Measurements from ENCODE around the gene AGMO.

Gene AGMO

DNA sequence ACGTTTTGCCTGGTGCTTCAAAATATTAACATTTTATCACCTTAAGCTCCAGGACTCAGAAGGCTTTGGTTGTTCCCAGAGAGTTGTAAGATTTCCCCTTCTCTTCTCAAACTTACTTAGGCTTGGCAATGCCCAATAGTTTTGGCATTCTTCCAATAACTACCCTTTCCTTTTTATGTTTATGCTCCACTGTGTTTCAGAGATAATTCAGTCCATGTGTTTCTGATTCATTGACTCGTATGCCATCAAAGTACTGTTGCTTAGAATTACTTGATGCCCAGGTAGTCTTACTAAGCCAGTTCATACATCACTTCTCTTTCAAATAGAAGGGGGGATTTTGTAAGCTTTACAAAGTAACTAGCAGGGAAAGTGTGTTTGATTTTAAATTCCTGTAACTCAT is 66.6 kb downstream of the AGMO start:
- H3K9me3 Mint-ChIP-seq, result peaks cover 10% of the 10 kb centered on the region
- H3K4me1 Mint-ChIP-seq (ENCODE audit: low read depth), result no peaks in the 10 kb centered on the region
- H3K27ac Mint-ChIP-seq, result no peak overlapping the region
- H3K27me3 Mint-ChIP-seq, result no peaks in the 10 kb centered on the region
- no peaks in the 10 kb centered on the region for H3K36me3 Mint-ChIP-seq (ENCODE audit: low read depth)
- no peak overlapping the region for H3K4me3 Mint-ChIP-seq

DNA sequence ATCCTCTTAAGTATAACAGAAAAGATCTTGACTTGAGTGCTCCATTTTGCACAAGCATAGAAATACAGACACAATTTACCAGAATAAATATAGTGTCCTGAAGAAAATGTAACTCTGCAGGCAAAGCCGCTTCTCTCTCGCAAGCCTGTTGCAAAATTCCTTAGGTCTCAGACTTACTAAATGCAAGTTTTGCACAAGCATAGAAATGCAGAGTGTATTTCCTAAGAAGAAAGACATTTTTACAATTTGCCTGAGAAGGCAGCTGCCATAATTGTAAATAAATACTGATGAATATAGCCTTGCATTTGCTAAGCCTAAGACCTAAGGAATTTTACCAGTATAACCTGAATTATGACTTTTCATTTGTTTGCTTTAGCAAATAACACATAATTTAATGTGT is 67.1 kb downstream of the AGMO start:
- H3K36me3 Mint-ChIP-seq (ENCODE audit: low read depth), result no peaks in the 10 kb centered on the region
- no peaks in the 10 kb centered on the region for H3K4me1 Mint-ChIP-seq (ENCODE audit: low read depth)
- H3K4me3 Mint-ChIP-seq, result no peak overlapping the region
- H3K9me3 Mint-ChIP-seq, result peaks cover 10% of the 10 kb centered on the region
- H3K27ac Mint-ChIP-seq, result no peak overlapping the region
- H3K27me3 Mint-ChIP-seq, result no peaks in the 10 kb centered on the region

DNA sequence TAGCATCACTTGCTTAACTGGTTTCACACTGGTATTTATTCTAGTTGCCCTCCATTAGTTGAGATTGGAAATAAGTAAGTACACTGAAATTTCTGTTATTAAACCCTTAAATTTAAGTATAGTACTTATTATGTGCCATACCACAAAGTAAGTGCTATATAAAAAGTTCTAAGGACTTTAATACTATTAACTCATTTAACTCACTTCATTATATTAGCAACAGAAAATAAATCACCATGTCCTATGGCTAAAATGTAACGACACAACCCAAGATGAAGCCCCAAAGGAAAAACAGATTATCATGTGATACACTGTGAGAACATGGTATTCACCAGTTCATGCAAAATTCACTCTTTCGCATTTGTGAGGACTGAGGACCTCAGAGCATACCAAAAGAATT is 70.5 kb downstream of the AGMO start:
- no peaks in the 10 kb centered on the region for H3K27me3 Mint-ChIP-seq
- no peaks in the 10 kb centered on the region for H3K4me1 Mint-ChIP-seq (ENCODE audit: low read depth)
- H3K36me3 Mint-ChIP-seq (ENCODE audit: low read depth), result no peaks in the 10 kb centered on the region
- no peak overlapping the region for H3K4me3 Mint-ChIP-seq
- no peak overlapping the region for H3K27ac Mint-ChIP-seq
- H3K9me3 Mint-ChIP-seq, result peaks cover 6% of the 10 kb centered on the region

DNA sequence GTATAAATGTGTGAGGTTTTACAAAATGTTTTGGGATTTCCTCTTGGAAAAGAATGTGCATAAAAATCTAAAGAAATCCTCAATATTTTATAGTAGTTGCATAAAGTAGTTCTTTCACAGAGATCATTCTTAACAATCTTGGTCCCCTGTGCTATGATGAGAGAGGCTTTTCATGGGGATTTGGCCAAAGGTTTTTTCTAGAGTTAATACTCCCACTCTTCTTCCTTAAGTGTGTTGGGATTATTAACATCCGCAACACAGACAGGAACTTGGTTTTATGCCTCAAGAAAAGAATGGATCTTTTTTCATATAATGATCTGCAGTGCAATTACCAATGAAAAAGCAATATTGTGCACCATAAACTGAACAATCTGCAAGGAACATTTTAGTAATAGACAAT is 71.5 kb downstream of the AGMO start:
- Mint-ChIP-seq H3K9me3 (peaks cover 3% of the 10 kb centered on the region), H3K4me1 (ENCODE audit: low read depth) (no peaks in the 10 kb centered on the region), H3K27ac (no peak overlapping the region), H3K4me3 (no peak overlapping the region), H3K36me3 (ENCODE audit: low read depth) (no peaks in the 10 kb centered on the region), H3K27me3 (no peaks in the 10 kb centered on the region)

DNA sequence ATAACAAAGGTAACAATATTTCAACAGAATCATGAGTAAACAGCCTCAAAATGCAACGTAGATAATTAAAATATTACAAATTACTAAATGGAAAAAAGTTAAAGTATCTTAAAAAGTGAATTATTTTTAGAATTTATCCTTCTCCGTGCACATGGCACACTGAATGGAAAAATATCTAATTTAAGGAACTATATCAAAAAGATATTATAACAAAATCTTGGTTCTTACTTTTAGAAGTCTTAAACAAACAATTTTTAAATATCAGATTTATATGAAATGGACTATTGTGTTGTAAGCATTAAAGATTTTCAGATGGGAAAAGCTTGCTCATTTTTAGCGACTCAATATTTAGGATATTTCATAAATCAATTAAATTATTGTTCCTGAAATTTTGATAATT is 72.0 kb downstream of the AGMO start:
- no peaks in the 10 kb centered on the region for H3K4me1 Mint-ChIP-seq (ENCODE audit: low read depth)
- no peak overlapping the region for H3K4me3 Mint-ChIP-seq
- no peaks in the 10 kb centered on the region for H3K36me3 Mint-ChIP-seq (ENCODE audit: low read depth)
- peaks cover 4% of the 10 kb centered on the region for H3K9me3 Mint-ChIP-seq
- no peak overlapping the region for H3K27ac Mint-ChIP-seq
- H3K27me3 Mint-ChIP-seq, result no peaks in the 10 kb centered on the region

DNA sequence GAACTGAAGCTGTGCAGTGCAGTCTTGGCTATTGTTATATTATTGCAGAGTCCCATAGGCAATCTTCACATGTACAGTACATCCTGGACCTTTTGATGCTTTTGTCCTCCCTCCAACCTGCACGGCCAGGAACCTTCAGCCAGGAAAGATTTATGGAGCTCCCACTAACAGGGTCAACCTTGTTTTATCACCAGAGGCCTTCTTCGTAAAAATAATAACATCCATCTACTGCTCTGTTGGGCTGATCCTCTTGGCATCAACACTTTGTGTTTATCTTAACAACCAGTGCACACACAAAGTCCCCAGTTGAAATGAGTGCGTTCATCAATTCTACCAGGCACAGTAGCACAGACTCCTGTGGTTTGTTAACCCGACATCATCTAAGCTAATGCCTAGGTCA is 72.4 kb downstream of the AGMO start:
- no peaks in the 10 kb centered on the region for H3K4me1 Mint-ChIP-seq (ENCODE audit: low read depth)
- no peaks in the 10 kb centered on the region for H3K27me3 Mint-ChIP-seq
- H3K27ac Mint-ChIP-seq, result no peak overlapping the region
- H3K36me3 Mint-ChIP-seq (ENCODE audit: low read depth), result no peaks in the 10 kb centered on the region
- no peak overlapping the region for H3K4me3 Mint-ChIP-seq
- H3K9me3 Mint-ChIP-seq, result peaks cover 8% of the 10 kb centered on the region

DNA sequence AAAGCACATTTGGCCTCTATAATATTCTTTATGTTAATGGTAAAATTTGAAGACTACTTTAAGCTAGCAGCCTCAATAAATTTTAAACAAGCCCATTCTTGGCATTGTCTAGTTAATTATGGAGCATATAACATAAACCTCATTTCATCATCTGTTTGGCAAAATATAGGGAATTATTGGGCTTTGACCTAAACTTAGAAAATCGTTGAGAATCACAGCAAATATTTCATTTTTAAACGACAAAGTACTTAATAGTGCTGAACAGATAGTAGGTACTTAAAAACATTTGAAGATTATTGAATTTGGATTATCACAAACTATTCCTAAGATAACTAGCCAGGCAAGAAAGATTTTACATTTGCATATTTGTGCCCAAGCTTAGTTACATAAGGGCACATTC is 73.4 kb downstream of the AGMO start:
- Mint-ChIP-seq H3K4me1 (ENCODE audit: low read depth) (no peaks in the 10 kb centered on the region), H3K9me3 (peaks cover 9% of the 10 kb centered on the region), H3K27me3 (no peaks in the 10 kb centered on the region), H3K36me3 (ENCODE audit: low read depth) (no peaks in the 10 kb centered on the region), H3K4me3 (no peak overlapping the region), H3K27ac (no peak overlapping the region)

DNA sequence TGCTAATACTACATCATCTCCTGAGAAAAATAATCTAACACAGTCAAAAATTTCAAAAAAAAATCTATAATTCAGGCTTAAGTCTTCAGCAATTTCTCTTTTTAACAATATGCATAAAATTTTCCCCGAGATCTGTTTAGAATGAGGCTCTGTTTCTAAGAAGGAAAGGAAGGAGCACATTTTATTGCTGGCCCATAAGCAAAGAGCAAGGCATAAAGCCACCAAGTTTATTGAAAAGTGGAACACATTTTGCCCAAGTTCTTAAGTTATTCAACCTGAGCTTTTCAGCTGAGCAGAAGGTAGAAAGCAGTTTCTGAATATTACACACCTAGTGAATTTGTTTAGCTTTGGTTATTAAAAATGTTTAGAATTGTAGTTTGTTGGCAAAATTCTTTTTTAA is 73.9 kb downstream of the AGMO start:
- Mint-ChIP-seq H3K4me1 (ENCODE audit: low read depth) (no peaks in the 10 kb centered on the region), H3K36me3 (ENCODE audit: low read depth) (no peaks in the 10 kb centered on the region), H3K27me3 (no peaks in the 10 kb centered on the region), H3K27ac (no peak overlapping the region), H3K9me3 (peaks cover 9% of the 10 kb centered on the region), H3K4me3 (no peak overlapping the region)

DNA sequence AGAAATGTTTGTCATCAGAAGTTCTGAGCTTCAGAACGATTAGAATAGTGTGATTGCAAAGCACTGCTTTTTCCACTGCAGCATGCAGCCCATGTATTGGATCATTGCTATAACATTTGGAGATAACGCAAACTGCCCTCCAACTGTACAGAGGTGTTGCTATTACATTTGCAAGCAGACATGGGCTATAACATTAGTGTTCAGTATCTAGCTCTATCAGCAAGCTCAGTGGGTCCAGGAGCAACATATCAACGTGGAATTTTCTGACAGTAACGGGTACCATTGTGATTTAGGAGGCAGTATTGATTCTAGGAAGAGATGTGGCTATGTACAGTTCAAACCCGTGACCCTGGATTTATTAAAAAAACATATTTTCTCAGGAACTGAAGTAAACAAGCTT is 75.8 kb downstream of the AGMO start:
- Mint-ChIP-seq H3K27ac (no peak overlapping the region), H3K4me1 (ENCODE audit: low read depth) (no peaks in the 10 kb centered on the region), H3K36me3 (ENCODE audit: low read depth) (no peaks in the 10 kb centered on the region), H3K27me3 (no peaks in the 10 kb centered on the region), H3K9me3 (peaks cover 9% of the 10 kb centered on the region), H3K4me3 (no peak overlapping the region)

DNA sequence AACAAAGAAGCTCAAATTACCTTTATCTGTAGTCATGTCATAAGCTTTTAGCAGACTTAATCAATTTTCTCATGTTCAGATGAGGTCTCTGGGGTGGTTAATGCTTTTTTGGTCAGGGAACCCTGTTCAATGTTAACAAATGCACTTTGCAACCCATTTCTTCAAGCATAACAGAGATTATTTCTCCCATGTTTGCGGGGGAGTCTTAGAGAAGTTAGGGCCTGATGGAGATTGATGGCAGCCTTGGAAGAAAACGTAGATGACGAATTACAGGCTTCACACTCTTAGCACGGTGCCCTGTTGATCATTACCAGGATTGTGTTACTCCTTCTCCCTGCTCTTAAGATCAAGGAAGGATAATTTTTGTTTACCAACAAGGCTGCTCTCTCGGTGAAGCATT is 76.4 kb downstream of the AGMO start:
- H3K4me3 Mint-ChIP-seq, result no peak overlapping the region
- no peak overlapping the region for H3K27ac Mint-ChIP-seq
- no peaks in the 10 kb centered on the region for H3K27me3 Mint-ChIP-seq
- no peaks in the 10 kb centered on the region for H3K4me1 Mint-ChIP-seq (ENCODE audit: low read depth)
- no peaks in the 10 kb centered on the region for H3K36me3 Mint-ChIP-seq (ENCODE audit: low read depth)
- peaks cover 9% of the 10 kb centered on the region for H3K9me3 Mint-ChIP-seq

DNA sequence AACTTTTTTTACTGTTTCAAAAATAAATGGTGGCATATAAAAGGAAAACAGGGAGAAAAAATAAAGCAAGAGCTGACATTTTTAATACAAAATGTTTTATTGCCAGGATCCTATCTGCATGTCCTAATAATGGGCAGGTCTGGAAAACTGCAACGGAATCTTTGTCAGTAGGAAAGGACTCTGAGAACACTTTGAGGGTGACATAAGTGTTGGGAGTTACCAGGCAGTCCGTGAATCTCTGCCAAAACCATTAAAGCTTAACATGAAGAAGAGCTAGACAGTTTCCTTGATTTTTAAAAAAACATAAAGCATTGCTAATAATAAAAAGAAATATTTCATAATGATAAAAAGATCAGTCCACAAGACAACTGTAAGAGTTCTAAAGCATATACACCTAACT is 80.7 kb downstream of the AGMO start:
- Mint-ChIP-seq H3K4me3 (no peak overlapping the region), H3K27me3 (no peaks in the 10 kb centered on the region), H3K27ac (no peak overlapping the region), H3K4me1 (ENCODE audit: low read depth) (no peaks in the 10 kb centered on the region), H3K9me3 (peaks cover 22% of the 10 kb centered on the region), H3K36me3 (ENCODE audit: low read depth) (no peaks in the 10 kb centered on the region)

DNA sequence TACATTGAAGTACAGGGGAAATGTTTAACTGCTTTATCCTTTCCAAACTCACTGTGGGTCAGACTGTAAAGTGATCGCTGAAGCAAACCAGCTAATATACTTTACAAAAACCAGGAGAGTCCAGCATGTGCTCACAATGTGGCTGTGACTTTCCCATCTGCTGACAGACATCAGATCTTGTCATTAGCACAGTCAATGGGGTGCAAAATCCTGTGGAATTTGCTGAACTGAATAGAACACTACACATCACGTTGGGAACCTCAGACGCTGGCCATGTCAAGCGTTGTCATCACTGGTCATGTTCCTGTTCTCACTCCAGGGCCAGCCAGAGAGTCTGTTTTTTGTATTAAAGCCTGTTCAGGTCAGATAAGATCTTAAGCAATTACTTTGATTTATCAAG is 83.4 kb downstream of the AGMO start:
- Mint-ChIP-seq H3K27me3 (no peaks in the 10 kb centered on the region), H3K9me3 (peaks cover 13% of the 10 kb centered on the region), H3K4me3 (no peak overlapping the region), H3K4me1 (ENCODE audit: low read depth) (no peaks in the 10 kb centered on the region), H3K36me3 (ENCODE audit: low read depth) (no peaks in the 10 kb centered on the region), H3K27ac (no peak overlapping the region)

DNA sequence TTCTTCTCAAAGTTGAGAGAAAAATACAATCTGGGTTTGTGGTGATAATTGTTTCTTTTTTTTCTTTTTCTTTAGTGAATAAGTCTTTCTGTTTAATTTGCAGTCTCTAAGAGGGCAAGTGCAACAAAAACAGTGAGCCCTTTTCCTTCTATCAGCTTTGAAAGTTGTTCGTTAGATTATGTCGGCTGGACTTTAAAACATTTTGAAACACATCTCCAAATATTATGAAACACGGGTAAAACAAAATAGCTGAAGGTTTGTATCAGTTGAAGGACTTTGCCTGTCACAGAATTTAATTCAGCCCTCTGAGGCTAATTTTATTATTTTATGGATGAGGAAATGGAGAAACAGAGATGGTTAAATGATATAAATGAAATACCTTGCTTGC is 85.3 kb downstream of the AGMO start:
- H3K4me1 Mint-ChIP-seq (ENCODE audit: low read depth), result no peaks in the 10 kb centered on the region
- no peaks in the 10 kb centered on the region for H3K36me3 Mint-ChIP-seq (ENCODE audit: low read depth)
- H3K27me3 Mint-ChIP-seq, result no peaks in the 10 kb centered on the region
- H3K4me3 Mint-ChIP-seq, result no peak overlapping the region
- no peak overlapping the region for H3K27ac Mint-ChIP-seq
- H3K9me3 Mint-ChIP-seq, result peaks cover 13% of the 10 kb centered on the region

DNA sequence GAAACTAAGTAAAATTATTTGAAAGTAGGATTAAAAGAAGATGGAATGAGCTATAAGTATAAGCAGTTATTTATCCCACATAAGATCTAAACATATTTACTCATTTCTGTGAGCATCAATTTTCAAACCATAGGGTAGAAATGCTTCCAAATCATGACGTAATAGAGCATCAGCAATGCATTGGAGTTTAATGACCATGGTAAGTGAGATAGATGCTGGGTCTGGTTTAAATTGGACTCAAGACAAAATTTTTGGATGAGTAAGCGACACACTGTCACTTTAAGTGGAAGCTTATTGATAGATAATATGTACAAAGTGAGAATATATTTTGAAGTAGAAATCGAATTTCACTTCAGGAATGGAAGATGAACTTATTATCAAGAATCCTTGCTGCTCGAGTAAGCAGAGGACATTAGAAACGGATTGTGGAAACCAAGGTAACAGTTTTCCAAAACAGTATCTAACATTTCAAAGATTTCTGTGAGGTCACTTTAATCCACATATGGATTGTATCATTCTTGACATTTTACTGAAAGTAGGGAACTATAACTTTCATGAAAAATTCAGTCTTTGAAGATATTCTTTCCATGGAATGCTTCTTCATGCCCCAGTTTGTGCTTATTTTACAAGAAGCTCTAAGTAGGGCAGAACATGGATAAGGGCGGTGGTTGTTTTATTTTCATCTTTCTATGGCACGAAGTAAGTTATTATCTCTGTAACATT is 85.8 kb downstream of the AGMO start:
- Mint-ChIP-seq H3K27me3 (no peaks in the 10 kb centered on the region), H3K4me3 (no peak overlapping the region), H3K9me3 (peaks cover 13% of the 10 kb centered on the region), H3K36me3 (ENCODE audit: low read depth) (no peaks in the 10 kb centered on the region), H3K27ac (no peak overlapping the region), H3K4me1 (ENCODE audit: low read depth) (no peaks in the 10 kb centered on the region)

DNA sequence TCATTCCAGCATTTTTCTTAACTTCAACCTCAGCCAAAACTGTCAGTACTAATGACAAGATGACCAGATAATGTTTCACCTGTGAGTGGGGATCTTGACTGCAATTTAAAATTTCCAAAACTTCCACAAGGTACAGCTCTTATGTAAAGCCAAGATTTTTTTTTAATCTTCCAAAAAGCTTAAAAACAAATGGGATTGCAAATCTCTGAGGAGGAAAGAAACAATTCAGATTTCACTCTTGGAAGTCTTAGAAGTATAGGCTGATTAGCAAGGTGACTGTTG is 90.2 kb downstream of the AGMO start:
- Mint-ChIP-seq H3K27me3 (no peaks in the 10 kb centered on the region), H3K27ac (no peak overlapping the region), H3K36me3 (ENCODE audit: low read depth) (no peaks in the 10 kb centered on the region), H3K4me1 (ENCODE audit: low read depth) (no peaks in the 10 kb centered on the region), H3K9me3 (no peaks in the 10 kb centered on the region), H3K4me3 (no peak overlapping the region)

DNA sequence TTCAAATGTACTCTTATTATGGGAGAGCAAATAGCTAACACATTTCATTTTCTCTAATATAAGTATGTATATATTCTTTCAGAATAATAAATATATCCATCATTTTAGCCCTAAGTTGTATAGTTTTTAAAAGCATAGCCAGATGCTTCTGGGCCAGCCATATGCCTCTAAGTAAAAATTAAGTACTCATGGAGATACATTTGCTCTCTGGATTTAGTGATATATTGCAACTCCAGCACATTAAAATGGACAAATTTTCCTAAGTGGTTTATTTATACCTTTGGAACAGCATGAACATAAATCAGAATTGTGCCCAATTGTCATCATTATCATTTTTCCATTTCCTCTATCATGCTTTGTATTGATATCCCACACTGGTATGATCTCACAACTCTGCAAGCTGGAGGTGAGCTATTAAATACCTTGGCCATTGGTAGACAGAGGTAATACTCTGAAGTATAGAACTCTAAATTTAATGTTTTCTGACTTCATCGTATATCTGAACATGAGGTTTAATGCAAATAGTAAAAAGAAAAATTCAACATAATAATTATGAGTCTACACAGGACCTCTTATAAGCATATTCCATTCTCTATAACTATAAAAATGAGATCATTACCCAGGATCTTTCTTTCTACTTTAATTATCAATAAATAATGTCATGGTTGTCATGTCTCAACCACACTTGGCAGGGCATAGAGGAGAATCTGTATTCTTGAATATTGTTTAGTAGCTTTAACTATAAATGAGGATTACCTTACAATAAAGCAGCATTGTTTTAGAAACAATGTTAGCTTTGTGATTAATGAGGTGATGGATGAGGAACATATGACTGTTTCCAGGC is 90.8 kb downstream of the AGMO start:
- Mint-ChIP-seq H3K4me3 (no peak overlapping the region), H3K9me3 (no peaks in the 10 kb centered on the region), H3K36me3 (ENCODE audit: low read depth) (no peaks in the 10 kb centered on the region), H3K27me3 (no peaks in the 10 kb centered on the region), H3K4me1 (ENCODE audit: low read depth) (no peaks in the 10 kb centered on the region), H3K27ac (no peak overlapping the region)
